Mesodermal cell (in vitro differentiated cells): Measurements from ENCODE around the gene BMPR1A.
A peak's percentile ranks its signal among the peaks of the same experiment; 100 is the strongest.

Source experiments
- H3K27ac ChIP-seq: 2 replicates; pipeline ENCODE4 v1.7.0; 2013; ENCODE audit warnings: mild to moderate bottlenecking, low read depth, low read length, moderate library complexity; ENCODE audit not compliant: severe bottlenecking
- H3K36me3 ChIP-seq: 2 replicates; pipeline ENCODE4 v1.7.1; 2013; ENCODE audit warnings: mild to moderate bottlenecking, low read length, moderate library complexity; ENCODE audit not compliant: control insufficient read depth, insufficient read depth
- H3K4me1 ChIP-seq: one replicate; pipeline ENCODE4 v1.7.1; 2013; ENCODE audit warnings: mild to moderate bottlenecking, low read length; ENCODE audit not compliant: insufficient read depth, control insufficient read depth, poor library complexity, severe bottlenecking
- H3K4me3 ChIP-seq: 2 replicates; pipeline ENCODE4 v1.7.0; 2013; ENCODE audit warnings: low read length, control low read depth, mild to moderate bottlenecking; ENCODE audit not compliant: insufficient read depth, poor library complexity, severe bottlenecking; ENCODE audit errors: extremely low read depth
- H3K9me3 ChIP-seq: 2 replicates; pipeline ENCODE4 v1.7.1; 2013; ENCODE audit warnings: mild to moderate bottlenecking, low read length, moderate library complexity; ENCODE audit not compliant: control insufficient read depth
- WGBS, 2 experiments: methylation state at CpG; one replicate each; pipeline ENCODE4 v1.1.5; 2013; ENCODE audit warnings: missing lambda C conversion rate in 2 of 2; ENCODE audit not compliant: insufficient coverage in 2 of 2; 5-methylcytosine and 5-hydroxymethylcytosine counted together

BMPR1A gene

DNA sequence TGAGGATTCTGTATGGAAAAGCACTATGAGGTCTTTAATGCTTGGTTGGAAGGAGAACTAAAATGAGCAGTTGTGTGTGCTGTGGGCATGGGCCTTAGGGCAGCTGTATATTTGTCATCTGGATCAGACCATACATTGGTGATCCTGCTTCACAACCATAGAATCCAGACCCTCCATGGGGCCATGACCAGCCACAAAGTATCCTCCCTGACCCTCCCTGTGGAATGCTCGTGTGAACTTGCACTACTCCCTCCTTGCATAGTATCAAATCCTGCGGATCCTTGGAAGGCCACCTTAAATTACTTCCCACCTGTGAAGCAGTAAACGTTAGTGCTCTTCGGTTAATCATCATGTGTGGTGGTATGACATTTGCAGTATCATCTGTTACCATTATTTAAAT, 67.1 kb downstream of the BMPR1A start:
- no peaks in the 10 kb centered on the region for H3K9me3 ChIP-seq
- WGBS, 2 experiments = 100% methylated on average over 1 of the region's 4 CpGs; no CpG with 5 or more reads in 1 of the 2 experiments
- H3K27ac ChIP-seq = peak overlapping the region; percentile 43
- H3K4me1 ChIP-seq = peaks cover 23% of the 10 kb centered on the region
- H3K36me3 ChIP-seq = peaks cover 22% of the 10 kb centered on the region
- no peak overlapping the region for H3K4me3 ChIP-seq

DNA sequence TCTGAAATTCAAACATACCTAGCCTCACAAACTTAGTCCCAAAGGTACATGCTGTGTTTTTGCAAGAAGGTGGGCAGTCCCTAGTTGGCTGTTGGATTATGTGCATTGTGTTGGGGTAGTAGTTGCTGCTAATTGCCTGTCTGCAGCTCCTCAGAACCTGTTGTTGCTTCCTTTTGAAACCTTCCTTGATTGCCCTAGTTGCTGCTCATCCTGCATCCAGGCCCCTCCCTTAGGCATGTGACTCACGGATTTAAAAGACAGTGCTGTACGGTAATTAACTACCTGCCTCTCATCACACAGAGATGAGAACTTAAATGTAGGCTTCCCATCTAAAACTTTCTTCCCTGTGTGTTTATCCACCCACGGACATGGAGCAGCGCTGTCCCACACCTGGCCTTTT, 67.7 kb downstream of the BMPR1A start:
- Histone ChIP-seq H3K4me3 (no peak overlapping the region), H3K36me3 (peaks cover 22% of the 10 kb centered on the region), H3K27ac (no peak overlapping the region), H3K9me3 (no peaks in the 10 kb centered on the region), H3K4me1 (peaks cover 19% of the 10 kb centered on the region)
- WGBS, 2 experiments = 51 to 78% methylated on average over 3 to 4 of the region's 4 CpGs

GRCh38 chr10:86825366-86825765, 68.9 kb downstream of the BMPR1A start:
- H3K4me3 ChIP-seq = no peak overlapping the region
- H3K27ac ChIP-seq = no peak overlapping the region
- no peaks in the 10 kb centered on the region for H3K9me3 ChIP-seq
- H3K4me1 ChIP-seq = peaks cover 19% of the 10 kb centered on the region
- peaks cover 18% of the 10 kb centered on the region for H3K36me3 ChIP-seq
- 100% methylated on average over 2 of the region's 2 CpGs; no CpG with 5 or more reads in 1 of the 2 experiments for WGBS, 2 experiments

- Histone ChIP-seq H3K4me3 (no peak overlapping the region), H3K4me1 (peaks cover 17% of the 10 kb centered on the region), H3K9me3 (no peaks in the 10 kb centered on the region), H3K36me3 (peaks cover 15% of the 10 kb centered on the region), H3K27ac (no peak overlapping the region)
- 91 to 93% methylated on average over 6 to 7 of the region's 7 CpGs for WGBS, 2 experiments
Measured at GRCh38 chr10:86827639-86828038, 71.2 kb downstream of the BMPR1A start.

DNA sequence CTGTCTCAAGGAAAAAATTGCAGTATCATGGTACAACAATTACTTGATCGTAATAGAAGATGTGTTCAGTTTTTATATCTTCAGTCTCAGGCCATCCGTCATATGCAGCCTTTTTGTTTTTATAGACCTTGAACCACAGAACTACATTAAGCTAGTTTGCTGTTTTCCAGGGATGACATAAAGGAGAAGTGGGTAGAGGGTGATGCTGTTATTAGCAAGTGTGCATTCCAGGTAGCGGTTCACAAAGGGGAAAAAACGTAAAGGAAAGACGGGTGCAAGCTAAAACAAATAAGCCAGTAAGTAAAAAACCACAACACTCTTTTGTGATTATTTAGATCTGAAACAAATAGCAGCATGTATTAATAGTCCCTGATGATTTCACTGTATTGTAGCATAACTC, 71.7 kb downstream of the BMPR1A start:
- Histone ChIP-seq H3K36me3 (peaks cover 15% of the 10 kb centered on the region), H3K4me1 (peaks cover 13% of the 10 kb centered on the region), H3K9me3 (no peaks in the 10 kb centered on the region), H3K27ac (no peak overlapping the region), H3K4me3 (no peak overlapping the region)
- WGBS, 2 experiments = 90 to 100% methylated on average over 1 to 2 of the region's 5 CpGs

DNA sequence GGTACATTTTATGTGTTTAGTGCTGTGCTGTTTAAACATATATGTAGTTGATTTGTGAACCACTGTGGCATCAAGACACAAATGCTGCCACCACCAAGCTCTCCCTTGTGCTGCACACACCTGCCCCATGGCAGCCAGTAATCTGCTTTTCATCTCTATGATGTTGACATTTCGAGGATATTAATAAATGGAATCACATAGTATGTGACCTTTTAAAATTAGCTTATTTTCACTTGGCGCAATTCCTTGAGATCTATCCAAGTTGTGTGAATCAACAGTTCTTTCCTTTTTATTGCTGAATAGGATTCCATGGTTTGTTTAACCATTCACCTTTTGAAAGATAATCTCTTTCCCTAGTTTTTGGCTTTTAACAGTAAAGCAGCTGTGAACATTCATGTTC, 73.1 kb downstream of the BMPR1A start:
- peaks cover 15% of the 10 kb centered on the region for H3K36me3 ChIP-seq
- no peak overlapping the region for H3K27ac ChIP-seq
- peaks cover 4% of the 10 kb centered on the region for H3K4me1 ChIP-seq
- no peak overlapping the region for H3K4me3 ChIP-seq
- H3K9me3 ChIP-seq = no peaks in the 10 kb centered on the region
- WGBS, 2 experiments = 100% methylated on average over 1 of the region's 2 CpGs; no CpG with 5 or more reads in 1 of the 2 experiments

DNA sequence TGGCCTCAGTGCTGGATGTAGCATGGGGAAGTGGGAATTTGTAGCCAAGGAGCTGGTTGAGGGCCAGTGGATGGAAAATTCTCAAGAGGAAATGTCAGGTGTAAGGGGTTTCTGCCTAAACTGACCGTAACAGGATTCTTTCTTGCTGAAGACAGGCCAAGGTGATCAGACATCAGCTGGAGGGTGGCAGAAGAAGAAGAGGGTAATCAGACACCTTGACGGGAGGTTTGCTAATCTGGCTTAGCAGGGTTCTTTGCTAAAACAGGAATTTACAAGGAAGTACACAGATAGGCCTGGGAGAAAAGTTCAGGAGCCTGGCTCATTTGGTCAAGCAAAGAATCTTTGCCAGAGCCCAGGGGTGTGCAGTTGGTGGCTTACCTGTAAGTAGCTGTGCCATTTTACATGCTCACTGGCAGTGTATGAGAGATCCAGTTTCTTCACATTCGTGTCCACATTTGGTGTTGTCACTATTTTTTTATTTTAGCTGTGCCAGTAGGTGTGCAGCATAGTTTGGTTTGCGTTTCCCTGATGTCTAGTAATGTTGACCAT, 73.7 kb downstream of the BMPR1A start:
- Histone ChIP-seq H3K36me3 (peaks cover 15% of the 10 kb centered on the region), H3K4me1 (peaks cover 4% of the 10 kb centered on the region), H3K4me3 (no peak overlapping the region), H3K27ac (no peak overlapping the region), H3K9me3 (no peaks in the 10 kb centered on the region)
- 64 to 86% methylated on average over 2 to 3 of the region's 4 CpGs for WGBS, 2 experiments

DNA sequence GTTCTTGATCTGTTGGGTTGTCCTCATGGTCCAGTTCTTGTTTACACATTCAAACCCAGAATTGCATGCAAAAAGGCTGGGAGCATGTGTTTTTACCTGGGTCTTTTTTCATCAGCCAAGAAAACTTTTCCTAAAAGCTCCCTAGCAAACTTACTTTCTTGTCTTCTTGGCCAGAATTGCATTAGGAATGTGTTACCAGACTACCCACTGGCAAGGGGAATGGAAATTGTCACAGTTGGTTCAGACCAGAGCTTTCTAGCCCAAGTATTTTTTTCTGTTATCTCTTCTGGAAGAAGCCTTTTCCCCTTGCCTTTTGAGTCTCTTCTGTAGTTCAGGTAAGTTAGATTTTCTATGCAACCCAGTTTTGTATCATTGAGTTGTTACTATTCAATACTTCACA, 77.5 kb downstream of the BMPR1A start:
- no peaks in the 10 kb centered on the region for H3K9me3 ChIP-seq
- H3K4me1 ChIP-seq = peaks cover 4% of the 10 kb centered on the region
- H3K4me3 ChIP-seq = no peak overlapping the region
- H3K36me3 ChIP-seq = peaks cover 11% of the 10 kb centered on the region
- peak overlapping the region; percentile 46 for H3K27ac ChIP-seq

DNA sequence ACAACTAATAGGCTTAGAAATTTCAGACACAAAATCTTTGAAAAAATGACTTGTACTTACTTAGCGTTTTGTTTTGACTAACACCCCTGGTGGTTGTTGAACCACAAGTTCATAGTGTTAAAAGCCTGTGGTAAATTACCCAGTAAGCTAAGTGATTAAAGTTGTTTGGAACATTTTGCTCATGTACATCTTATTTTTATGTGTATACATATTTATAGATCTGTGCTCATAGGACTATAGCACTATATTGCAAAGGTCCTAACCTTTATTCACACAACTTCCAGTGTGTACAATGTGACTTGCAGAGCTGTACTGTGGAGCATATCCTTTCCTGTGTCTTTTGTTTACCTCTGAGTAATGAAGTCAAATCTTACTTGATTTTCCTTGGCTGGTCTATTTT, 79.6 kb downstream of the BMPR1A start:
- Histone ChIP-seq H3K27ac (no peak overlapping the region), H3K9me3 (no peaks in the 10 kb centered on the region), H3K4me3 (no peak overlapping the region), H3K36me3 (peaks cover 20% of the 10 kb centered on the region), H3K4me1 (peaks cover 14% of the 10 kb centered on the region)
- WGBS, 2 experiments = 86 to 100% methylated on average over 1 of the region's 1 CpG

DNA sequence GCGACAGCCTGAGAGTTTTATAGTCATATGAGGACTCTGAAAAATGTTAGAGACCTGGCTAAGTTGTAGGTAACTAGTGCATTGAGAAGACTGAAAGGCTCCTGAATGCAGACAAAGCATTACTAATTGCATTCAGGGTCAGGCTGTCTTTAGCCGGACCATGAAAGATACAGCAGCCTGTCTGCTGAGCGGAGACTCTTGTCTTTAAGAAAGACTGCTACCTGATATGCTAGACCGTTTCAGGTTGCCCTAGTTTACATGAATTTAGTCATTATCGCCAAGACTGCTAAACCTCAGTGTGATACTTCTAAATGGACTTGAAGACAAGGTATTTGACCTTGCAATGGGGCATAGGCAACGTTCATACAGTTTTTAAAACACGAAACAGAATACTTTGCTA, 81.2 kb downstream of the BMPR1A start:
- H3K36me3 ChIP-seq = peaks cover 32% of the 10 kb centered on the region
- H3K27ac ChIP-seq = peak overlapping the region; percentile 24
- 58 to 60% methylated on average over 6 to 7 of the region's 7 CpGs for WGBS, 2 experiments
- H3K4me1 ChIP-seq = peaks cover 14% of the 10 kb centered on the region
- no peak overlapping the region for H3K4me3 ChIP-seq
- H3K9me3 ChIP-seq = no peaks in the 10 kb centered on the region

DNA sequence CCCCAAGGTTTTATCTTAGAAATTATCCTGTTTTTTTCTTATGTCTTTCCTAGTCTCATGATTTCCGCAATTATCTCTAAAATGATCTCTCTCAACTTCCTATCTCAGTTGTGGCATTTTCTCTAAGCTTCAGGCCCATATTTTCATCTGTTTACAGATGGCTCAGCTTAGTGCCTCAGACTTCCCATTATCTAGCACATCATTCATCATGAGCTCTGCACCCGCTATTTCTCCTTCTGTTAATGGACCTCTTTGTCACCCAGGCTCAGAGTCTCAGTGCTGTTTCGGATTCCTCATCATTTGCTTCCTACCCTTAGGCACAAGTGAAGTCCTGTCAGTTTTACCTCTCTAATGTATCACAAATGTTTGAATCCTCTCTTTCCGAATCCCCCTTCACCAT, 84.1 kb downstream of the BMPR1A start:
- H3K36me3 ChIP-seq = peaks cover 55% of the 10 kb centered on the region
- no peak overlapping the region for H3K4me3 ChIP-seq
- 78 to 86% methylated on average over 4 of the region's 4 CpGs for WGBS, 2 experiments

More for the DNA sequence above, 84.1 kb downstream of the BMPR1A start:
- Histone ChIP-seq H3K9me3 (no peaks in the 10 kb centered on the region), H3K4me1 (peaks cover 9% of the 10 kb centered on the region), H3K27ac (peak overlapping the region; percentile 30)
